CD1c-positive myeloid dendritic cell (primary cell): ENCODE measurements around the gene MRPL3.

ENCODE experiments used
- DNase-seq: peaks from one replicate; pipeline ENCODE4 v3.0.0-alpha.2; 2016; ENCODE audit errors: extremely low spot score

The MRPL3 gene

DNA sequence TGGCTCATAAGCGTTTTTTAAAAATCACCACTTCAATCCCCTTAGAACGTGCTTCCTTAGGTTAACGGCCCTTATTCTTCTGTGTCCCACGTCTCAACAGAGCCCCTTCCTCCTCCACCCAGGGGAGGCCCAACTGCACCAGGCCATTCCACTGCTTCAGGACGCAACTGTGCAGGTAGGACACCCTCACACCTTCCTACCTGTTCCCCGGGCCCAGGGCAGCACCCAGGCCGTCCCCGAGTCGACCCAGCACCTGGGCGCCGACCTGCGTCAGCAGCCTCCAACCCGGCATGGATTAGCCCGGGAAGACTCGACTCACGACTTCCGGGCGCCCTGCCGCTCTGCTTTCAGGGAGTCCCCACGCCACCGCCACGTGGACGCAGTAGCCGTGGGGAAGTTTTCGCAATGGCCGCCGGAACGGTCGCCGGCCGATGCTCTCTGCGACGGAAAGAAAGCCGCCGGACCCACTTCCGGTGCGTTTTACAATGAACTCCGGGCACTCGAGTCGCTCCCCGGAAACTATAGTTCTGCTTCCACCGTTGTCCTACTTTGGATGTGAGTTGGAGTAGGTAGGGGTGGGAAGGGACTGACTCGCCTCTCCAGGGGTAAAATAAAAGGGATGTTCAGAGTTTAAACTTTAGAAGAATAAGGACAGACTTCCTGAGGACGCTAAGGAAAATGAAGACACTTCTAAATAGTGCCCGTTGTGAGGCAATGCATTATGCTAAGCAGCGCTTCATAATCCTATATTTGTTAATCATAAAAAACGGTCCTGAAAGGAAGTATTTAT is at the start of gene MRPL3:
MRPL3 (minus strand) TSS at position 442 of the 790 bp plus-strand sequence; CDS start at position 292, 150 bp downstream.
- DNase-seq, result peak; percentile 96

DNA sequence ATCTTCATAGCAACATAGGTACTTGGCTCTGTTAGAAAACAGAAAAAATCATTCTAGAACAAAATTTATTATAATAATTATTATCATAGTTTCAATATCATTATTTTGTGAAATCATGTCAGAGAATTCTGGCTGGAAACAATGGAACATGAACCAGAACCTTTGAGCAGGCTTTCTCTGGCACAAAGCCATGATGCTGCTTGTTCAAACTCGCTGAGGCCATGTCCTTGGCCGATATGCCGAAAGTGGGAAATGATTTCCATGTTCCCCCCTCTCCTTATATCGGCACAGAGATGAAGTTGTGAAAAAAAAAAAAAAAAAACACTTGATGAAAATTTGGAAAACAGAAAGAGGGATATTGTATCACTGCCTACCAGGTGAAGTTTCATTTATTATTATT is 49.0 kb upstream of the MRPL3 start:
- DNase-seq, result no peak

DNA sequence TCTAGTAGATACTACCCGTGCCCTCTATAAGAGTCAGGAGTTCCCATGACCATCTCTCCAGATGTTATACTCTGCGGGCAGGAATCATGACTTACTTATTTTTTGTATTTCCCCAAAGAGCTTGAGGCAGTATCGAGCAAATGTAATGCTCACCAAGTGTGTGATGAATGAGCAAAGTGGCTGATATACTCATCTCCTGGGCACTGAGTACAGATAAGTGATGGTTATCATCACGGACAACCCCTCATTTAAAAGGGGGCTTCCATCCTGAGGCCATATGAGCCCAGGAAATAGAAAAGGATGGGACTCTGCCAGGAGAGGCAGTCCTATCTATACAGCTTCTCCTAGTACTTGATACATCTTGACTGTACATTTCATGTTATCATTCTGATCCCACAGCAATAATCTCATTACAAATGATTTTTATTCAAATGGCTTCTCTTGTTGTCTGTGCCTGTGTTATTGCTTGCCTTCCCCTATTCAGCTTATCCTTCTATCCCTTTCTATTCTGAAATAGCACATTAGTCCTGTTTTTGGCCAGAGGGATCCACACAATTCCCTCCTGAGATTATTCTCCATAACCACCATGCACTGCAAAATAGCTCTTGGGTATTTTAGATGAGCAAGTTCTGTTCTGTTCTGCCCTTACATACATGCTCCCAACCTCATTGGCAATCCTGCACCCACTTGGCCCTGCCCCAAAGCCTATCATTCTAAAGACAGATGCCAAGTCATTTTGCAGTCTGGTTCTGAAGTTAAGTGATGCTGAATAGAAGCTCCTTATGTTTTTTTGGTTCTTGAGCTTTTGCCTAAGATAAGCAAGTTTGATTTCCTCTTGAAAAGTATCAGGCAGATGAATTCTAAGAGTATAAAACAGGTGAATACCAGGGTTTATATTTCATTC is 48.0 kb upstream of the MRPL3 start:
- DNase-seq, result no peak

DNA sequence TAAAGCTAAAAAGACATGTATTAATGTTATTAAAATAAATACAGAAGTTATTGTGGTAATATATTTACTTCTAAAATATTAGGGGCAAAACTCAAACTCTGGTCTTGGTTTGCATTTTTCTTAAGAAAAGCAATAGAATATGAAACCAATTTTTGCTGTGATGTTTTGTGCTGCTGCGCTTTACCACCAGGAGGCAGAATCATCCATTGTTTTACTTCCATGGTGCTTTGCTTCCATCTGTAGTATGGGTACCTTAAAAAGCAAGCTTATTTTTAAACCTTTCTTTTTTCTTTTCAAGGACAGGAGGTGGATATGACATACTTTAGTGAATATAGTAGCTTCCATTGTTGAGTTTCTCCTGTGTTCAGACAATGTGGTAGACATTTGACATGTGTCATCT is 46.6 kb upstream of the MRPL3 start:
- DNase-seq, result no peak

DNA sequence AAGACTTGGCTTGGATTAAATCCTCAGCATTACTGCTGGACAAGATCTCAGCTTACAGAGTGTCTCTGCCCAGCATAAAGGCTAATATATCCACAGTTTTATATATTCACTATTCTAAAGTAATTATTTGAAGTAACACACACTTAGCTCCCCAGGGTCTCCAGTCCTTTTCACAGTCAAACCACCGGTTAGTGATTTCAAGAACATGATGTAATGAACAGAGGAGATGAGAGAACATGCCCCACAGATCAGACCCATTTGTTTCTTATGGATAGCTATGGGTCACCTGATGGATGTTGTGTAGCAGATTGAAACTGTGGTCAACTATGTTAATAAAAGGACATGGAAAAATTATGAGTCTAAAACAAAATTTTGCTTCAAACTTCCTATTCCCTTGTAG is 44.8 kb upstream of the MRPL3 start:
- no peak for DNase-seq

DNA sequence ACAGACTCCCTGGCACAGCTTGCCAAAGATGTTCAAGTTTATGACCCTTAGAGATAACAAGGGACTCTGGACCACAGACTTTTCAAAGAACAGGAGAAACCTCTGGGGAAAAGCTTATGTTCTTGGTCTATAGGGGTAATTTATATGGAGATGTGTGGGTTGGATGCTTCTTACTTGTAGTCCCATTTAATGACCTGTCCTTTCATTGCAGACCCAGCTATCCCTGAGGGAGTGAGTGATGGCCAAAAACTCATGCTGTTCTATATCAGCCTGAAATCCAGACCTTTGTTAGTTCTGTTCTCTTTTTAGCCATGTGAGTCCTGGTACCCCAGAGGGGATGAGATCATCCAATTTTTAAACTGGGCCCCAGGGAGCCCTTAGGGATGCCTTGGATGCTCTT is 43.7 kb upstream of the MRPL3 start:
- no peak for DNase-seq

DNA sequence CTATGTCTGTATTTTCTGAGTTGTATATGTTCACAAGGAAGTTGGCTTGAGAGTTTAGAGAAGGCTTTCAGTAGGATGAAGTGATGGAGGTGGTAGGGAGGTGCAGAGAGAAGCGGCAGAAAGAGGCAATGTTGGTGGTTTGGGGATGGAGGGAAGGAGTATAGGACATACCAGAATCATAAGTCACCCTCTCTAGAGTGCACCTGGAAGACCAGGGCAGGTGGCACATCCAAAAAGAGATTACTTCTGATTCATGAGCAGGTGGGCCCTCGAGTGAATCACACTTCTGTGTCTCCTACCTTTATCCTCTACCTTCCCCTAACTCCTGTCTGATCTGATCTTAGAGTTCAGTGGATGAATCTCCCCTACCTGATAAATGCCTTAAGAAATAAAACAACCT is 41.8 kb upstream of the MRPL3 start:
- DNase-seq, result no peak

DNA sequence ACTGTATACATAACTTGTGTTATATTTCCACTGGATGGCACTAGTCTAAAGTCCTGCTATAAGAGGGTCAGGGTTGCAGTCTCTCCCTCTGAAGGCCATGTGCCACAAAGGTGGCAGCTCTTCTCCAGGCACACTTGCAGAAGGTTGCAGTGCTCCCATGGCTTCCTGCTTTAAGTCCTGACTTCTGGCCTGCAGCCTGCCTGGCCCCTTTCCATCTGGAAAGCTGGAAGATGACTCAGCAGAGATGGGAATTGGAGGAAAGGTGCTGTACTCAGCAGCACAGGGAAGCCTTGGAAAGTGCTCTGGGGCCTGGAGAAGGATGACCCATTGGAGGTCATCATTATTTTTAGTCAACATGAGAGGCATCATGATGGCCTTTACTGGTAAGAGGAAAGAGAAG is 40.9 kb upstream of the MRPL3 start:
- DNase-seq, result no peak

DNA sequence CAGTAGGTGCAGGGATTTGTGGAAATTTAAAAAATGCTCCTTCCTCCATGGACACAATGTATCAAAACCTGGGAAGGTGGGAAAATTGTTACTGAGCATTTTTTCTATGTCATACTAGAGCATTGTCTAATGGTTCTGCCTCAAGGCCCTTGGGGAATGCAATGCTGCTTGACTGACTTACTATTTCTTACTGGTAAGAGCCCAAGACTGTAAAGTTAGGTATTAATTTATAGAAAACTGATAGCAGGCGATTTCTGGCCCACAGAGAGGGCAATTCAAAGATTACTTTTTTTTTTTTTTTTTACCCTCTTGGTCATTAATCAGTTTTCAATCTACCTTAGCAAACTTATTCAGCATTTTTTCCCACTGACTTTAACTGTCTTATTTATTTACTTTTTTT is 38.5 kb upstream of the MRPL3 start:
- no peak for DNase-seq

DNA sequence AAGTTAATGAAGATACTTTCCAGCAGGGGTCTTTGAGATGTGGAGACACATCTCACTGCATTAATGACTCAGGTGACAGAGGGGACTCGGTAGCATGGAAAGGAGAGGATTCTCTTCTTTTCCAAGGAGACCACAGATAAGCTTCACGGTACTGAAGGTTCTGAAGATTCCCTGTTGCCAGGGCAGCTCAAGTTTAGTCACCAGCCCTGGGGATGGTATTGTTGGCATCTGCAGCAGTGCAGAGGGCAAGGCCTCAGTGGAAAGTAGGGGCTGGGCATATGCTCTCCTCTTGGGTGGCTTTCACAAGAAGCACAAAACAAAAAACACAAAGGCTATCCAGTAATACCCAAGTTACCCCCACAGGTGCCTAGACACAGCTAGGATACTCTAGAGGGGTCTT is 38.0 kb upstream of the MRPL3 start:
- no peak for DNase-seq

DNA sequence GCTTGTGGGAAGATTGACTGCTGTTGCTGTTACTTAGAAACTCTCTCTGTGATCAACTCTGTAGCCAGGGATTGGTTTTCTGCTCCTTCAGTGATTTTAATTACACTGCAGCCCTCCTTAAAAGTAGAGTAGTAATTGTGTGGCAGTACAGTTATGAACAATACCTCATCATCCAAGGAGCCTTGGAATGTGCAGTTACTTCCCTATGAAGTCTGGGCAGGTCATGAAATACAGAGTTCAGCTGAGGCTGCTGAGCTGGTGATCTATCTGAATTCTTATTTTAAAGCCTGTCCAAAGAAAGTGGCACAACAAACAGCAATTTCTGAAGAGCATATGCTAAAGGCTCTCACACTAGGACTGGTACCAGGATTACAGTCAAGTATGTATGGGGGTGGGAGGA is 37.4 kb upstream of the MRPL3 start:
- no peak for DNase-seq

DNA sequence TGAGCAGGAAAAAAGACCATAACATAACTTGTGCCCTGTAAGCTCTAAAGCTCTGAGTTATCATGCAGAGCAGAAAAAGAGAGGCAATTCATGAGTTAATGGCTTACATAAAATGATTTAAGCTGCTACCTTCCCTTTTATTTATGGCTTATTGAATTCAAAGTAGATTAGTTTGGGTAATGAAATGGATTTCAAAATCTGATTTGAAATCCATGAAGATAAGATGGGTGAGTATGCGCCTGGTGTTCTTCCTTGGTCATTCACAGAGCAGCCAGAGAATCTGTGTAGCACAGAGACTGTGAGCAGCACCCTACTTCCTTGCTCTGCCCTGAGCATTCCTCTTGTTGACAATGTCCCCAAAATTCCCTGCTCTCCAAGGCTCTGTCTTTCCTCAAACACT is 36.2 kb upstream of the MRPL3 start:
- no peak for DNase-seq

DNA sequence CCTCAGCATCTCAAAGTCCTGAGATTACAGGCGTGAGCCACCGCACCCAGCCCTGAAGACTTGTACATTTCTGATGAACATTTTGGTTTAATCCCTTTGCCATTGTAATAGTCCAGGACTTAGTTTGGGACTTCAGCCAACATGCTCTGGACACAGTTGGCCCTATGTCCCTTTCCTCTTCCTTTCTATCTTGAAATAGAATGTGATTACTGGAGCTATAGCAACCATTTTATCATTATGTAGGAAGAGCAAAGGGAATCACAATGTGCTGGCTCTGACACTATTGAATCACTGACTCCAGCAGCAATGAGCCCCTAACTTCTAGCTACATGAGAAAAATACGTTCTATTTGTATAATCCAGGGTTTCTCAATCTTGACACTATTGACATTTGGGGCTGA is 34.8 kb upstream of the MRPL3 start:
- no peak for DNase-seq

DNA sequence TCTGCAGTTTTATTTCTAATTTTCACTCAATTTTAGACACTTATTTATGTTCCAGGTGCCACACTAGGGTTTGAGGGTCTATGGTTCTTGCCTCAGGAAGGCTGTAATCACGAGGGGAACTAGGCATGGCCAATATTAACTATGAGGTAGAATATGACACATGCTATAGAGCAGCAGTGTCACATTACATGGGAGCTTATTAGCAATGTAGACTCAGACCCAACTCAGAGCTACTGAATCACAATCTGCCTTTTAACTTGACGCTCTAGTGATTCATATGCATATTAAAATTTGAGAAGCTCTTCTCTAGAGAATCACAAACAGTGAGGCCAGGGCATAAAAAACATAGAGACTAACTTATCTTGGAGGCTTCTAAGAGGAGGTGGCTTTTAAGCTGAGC is 32.8 kb upstream of the MRPL3 start:
- DNase-seq, result no peak

DNA sequence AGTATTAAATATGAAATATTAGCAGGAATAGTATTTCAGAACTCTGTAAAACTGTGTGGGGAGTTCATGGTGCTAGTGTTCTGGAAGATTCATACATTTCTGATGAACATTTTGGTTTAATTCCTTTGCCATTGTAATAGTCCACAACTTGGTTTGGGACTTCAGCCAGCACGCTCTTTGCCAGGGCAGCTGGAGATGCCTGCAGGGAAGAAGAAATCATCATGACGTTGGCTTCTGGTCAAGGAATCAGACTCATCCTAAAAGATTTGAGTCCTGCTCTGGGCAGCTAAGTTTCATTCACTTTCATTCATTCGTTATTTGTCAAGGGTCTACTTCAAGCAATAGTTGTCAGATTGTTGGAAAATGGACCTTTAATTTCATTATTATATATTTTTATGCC is 32.4 kb upstream of the MRPL3 start:
- no peak for DNase-seq

DNA sequence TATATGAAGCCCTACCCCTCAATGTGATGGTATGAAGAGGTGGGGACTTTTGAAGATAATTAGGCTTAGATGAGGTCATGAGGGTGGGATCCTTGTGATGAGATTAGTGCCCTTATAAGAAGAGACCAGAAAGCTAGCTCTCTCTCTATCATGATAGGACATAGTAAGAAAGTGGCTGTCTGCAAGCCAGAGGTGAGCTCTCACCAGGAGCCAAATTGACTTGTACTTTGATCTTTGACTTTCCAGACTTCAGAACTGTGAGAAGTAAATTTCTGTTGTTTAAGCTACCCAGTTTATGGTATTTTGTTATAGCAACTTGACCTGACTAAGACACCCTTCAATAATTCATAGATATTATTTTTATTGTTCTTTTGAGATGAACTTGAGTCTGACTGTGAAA is 29.9 kb upstream of the MRPL3 start:
- no peak for DNase-seq

DNA sequence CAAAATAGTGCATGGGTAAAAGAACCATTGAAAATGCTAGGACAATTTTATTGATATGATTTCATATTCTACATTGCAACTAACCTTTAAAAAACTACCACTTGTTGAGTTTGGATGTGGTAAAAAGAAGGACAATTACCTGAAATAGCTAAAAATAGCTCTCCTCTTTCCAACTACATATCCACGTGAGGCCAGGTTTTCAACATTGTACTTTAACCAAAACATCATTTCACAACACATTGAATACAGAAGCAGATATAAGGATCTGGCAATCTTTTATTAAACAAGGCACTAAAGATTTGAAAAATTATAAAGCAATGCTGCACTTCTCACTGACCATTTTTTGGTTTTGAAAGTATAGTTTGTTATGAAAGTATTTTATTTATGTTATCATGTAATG is 28.1 kb upstream of the MRPL3 start:
- DNase-seq, result no peak

DNA sequence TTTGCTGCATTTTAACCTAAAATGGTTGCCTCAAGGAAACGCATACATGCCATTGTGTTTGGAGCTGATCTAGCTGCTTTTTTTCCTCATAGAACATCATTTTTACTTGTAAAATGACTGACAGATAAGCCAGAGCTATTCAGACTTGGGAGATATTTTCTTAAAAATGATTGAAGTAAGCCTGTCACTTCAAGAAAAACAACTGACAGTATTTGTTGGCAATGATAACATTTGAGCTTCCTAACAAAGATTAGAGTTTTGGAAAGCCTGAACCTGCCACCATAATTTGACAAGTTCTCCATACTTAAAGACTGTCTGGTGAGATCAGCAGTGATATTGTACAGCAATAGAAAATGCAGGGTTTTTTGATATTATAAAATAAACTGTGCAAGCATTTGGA is 27.6 kb upstream of the MRPL3 start:
- DNase-seq, result no peak

DNA sequence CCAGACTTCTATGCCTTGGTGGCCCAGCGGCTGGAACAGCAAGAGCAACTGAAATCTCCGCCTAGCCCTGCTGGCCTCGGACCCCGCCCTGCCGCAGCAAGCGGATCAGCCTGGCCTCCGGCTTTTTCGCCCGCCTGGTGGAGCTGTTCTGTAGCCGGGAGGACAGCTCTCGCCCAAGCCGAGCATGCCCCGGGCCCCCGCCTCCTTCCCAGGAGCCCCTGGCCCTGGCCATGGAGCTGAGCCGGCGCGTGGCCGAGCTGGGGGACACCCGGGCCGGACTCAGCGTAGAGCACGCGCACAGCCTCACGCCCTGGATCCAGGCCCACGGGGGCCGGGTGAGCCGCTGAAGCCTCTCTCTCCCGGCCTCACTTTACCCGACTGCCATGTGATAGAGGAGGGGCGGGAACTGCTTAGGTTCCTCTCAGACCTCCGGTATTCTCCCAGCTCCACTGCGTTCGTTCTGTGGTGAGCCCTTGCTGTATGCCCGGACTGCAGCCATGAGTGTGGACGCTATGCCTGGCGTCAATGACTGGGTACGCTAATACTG is 24.1 kb upstream of the MRPL3 start:
- DNase-seq, result peak; percentile 8

DNA sequence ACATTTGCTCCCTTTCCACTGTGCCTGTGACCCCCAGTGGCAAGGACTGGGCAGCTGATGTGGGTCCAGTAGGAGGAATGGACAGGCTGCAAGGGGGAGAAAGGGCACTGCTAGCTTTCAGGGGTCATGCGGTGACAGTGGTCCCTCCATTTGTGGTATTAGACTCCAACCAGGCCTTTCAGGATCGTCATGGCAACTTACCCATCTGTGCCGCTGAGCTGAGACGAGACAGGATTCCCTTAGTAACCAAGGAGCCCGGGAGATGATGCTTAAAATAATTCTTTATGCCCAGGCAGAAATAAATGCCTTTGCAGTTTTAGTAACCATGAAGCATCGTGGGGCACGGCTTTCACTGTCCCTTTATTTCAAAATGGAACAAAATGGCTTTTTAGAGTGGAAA is 15.9 kb upstream of the MRPL3 start:
- no peak for DNase-seq

DNA sequence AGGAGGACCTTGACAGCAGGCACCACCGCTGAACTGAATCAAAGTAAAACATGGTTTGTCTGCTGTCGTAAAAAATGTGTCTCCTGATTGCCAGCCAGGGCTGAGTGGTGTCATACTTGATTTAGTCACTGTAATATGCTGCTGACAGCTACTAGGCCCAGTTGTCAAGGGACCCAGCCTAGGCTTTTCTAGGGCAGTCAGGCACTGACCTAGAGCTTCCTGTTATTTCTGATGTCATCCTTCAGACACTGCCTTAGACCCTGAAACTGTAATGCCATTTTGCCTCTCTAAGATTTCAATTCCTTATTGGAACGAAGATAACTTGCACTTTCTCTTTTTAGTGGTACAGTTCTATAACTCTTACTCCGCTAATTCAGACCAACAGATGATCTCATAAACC is 2.6 kb upstream of the MRPL3 start:
- peak; percentile 86 for DNase-seq

DNA sequence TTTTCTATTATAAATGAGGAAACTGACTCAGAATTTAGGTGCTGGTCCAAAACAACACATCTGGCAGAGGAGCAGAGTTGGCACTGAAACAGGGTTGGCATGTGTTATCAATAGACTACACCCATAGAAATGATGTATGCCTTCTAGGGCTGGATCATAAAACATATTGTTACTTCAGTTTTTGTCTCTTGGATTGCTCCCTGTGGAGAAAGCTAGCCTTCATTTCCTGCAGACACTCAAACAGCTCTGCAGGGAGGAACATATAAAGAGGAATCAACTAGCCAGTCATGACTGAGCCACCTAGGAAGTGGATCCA is 507 bp upstream of the MRPL3 start:
- DNase-seq, result peak; percentile 37

DNA sequence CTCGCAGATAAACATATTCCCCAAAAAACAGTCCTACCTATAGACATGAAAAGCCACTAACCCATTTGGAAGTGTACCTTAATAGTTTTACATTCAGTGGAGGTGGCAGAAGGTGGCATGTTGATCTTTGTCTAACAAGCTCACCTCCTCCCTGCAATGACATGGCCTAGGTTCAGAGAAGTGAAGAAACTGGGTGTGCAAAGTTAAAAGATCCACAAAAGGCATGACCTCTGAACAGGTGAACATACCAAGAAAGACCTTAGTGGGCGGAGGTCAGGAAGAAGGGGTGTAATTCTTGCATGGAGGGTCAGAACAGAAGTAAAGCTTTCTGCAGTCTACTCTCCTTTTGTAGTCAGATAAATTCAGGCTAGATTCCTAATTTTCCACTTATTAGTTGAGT is 822 bp downstream of the MRPL3 start:
- DNase-seq, result no peak
